GM12892 (cell line): ENCODE results near the gene HAVCR2.

Source experiments
- POLR2A ChIP-seq: IDR thresholded peaks from 2 replicates; pipeline ENCODE4 v1.6.1; 2011; ENCODE audit warnings: low read depth, low read length, control low read depth
- POLR2AphosphoS5 ChIP-seq: IDR thresholded peaks from 2 replicates; pipeline ENCODE4 v1.6.1; 2011; ENCODE audit warnings: low read depth, low read length, control low read depth
- TAF1 ChIP-seq: IDR thresholded peaks from 2 replicates; pipeline ENCODE4 v1.6.1; 2011; ENCODE audit warnings: low read depth, mild to moderate bottlenecking, control low read depth, low read length, borderline replicate concordance

GRCh38 chr5:157080286-157080685, 28.6 kb downstream of the HAVCR2 start:
- TF ChIP-seq POLR2A (no peak), TAF1 (no peak), POLR2AphosphoS5 (no peak)
